CD8-positive, alpha-beta memory T cell (primary cell): Measurements from ENCODE around the gene THBD. TPM values are rescaled to one million over a fixed set of nuclear protein-coding genes. Genes with fewer than 3 reads are reported as not detected.
"Not testable (repeated sequence)": the region's sequence is repeated elsewhere in the genome, so short reads cannot be mapped to it uniquely, and the experiment has no call there.

Source experiments
- CTCF ChIA-PET: fragments of 350-600 bp; sonication (Branson Sonifier 250); formaldehyde crosslinking; loops from one replicate; lab custom pipeline; 2021; ENCODE audit warnings: antibody characterized with exemption; lab: Charles Lee
- POLR2A ChIA-PET: fragments of 350-600 bp; sonication (Branson Sonifier 250); formaldehyde crosslinking; loops from one replicate; lab custom pipeline; 2021; ENCODE audit warnings: antibody characterized with exemption; lab: Charles Lee
- DNase-seq, 5 donors: peaks; one replicate each; pipeline versions ENCODE4 v3.0.0 to v3.0.0-alpha.2; 2020 to 2022; ENCODE audit warnings: mixed read lengths in 1 of 5
- H3K27ac ChIP-seq: one replicate; pipeline ENCODE4 v1.7.0; 2013; ENCODE audit warnings: low read depth, mild to moderate bottlenecking, low read length, moderate library complexity
- H3K27me3 ChIP-seq: 2 replicates; pipeline ENCODE4 v1.7.0; 2013; ENCODE audit warnings: low read length, mild to moderate bottlenecking; ENCODE audit not compliant: insufficient read depth, poor library complexity, severe bottlenecking
- H3K36me3 ChIP-seq: 2 replicates; pipeline ENCODE4 v1.7.0; 2013; ENCODE audit warnings: mild to moderate bottlenecking, low read length, moderate library complexity; ENCODE audit not compliant: insufficient read depth
- H3K4me1 ChIP-seq: 2 replicates; pipeline ENCODE4 v1.7.0; 2013; ENCODE audit warnings: mild to moderate bottlenecking, low read length, moderate library complexity; ENCODE audit not compliant: insufficient read depth
- H3K4me3 ChIP-seq: 2 replicates; pipeline ENCODE4 v1.7.0; 2013; ENCODE audit warnings: mild to moderate bottlenecking, low read length
- H3K9me3 ChIP-seq: 2 replicates; pipeline ENCODE4 v1.7.0; 2013; ENCODE audit warnings: mild to moderate bottlenecking, low read length
- H3K27ac Mint-ChIP-seq, 8 donors: one replicate each; pipeline ENCODE4 v1.8.0; 2020 to 2021; ENCODE audit warnings: mixed read lengths in 8 of 8, mild to moderate bottlenecking in 6 of 8, inconsistent platforms in 3 of 8, moderate library complexity in 3 of 8
- H3K27me3 Mint-ChIP-seq, 2 donors: one replicate each; pipeline ENCODE4 v1.8.0; 2020 to 2021; ENCODE audit warnings: mixed read lengths in 2 of 2, mild to moderate bottlenecking in 1 of 2, moderate library complexity in 1 of 2
- H3K36me3 Mint-ChIP-seq, 3 donors: one replicate each; pipeline ENCODE4 v1.8.0; 2020 to 2021; ENCODE audit warnings: mixed read lengths in 3 of 3, inconsistent platforms in 1 of 3, mild to moderate bottlenecking in 1 of 3
- H3K4me1 Mint-ChIP-seq, 3 donors: one replicate each; pipeline ENCODE4 v1.8.0; 2020 to 2021; ENCODE audit warnings: mixed read lengths in 3 of 3, inconsistent platforms in 1 of 3, mild to moderate bottlenecking in 1 of 3
- H3K4me3 Mint-ChIP-seq, 7 donors: one replicate each; pipeline ENCODE4 v1.8.0; 2020 to 2021; ENCODE audit warnings: mixed read lengths in 7 of 7, mild to moderate bottlenecking in 6 of 7, moderate library complexity in 4 of 7, inconsistent platforms in 2 of 7
- H3K9me3 Mint-ChIP-seq, 5 donors: one replicate each; pipeline ENCODE4 v1.8.0; 2020 to 2022; ENCODE audit warnings: mixed read lengths in 5 of 5, mild to moderate bottlenecking in 3 of 5, moderate library complexity in 2 of 5, inconsistent platforms in 1 of 5
- polyA plus RNA-seq: library from polyadenylated mRNA; unstranded; fragments of 300-500 nt; fragmentation: Illumina TruSeq; gene quantifications from one replicate; pipeline ENCODE4 v1.2.3, GENCODE V29; 2021
- total RNA-seq, 2 experiments: library from RNA; stranded (reverse); gene quantifications; one replicate each; pipeline ENCODE4 v1.2.3, GENCODE V29; 2021

The THBD gene
- total and polyA plus RNA-seq, 3 experiments from 2014 or later: 0.13 to 0.31 TPM; not detected in 1

- no peaks in the 10 kb centered on the region for H3K4me1 Mint-ChIP-seq
- Histone ChIP-seq H3K27ac (no peak overlapping the region), H3K9me3 (no peaks in the 10 kb centered on the region), H3K4me3 (no peak overlapping the region), H3K4me1 (no peaks in the 10 kb centered on the region), H3K27me3 (no peaks in the 10 kb centered on the region), H3K36me3 (no peaks in the 10 kb centered on the region)
- H3K9me3 Mint-ChIP-seq: peaks cover 0 to 5% (median 0%) of the 10 kb centered on the region in 5 donors
- CTCF ChIA-PET: no interaction called here
- DNase-seq: no peak
- no peaks in the 10 kb centered on the region for H3K36me3 Mint-ChIP-seq
- POLR2A ChIA-PET: no interaction called here
- no peak overlapping the region for H3K4me3 Mint-ChIP-seq
- peaks cover 6 to 20% of the 10 kb centered on the region in 2 donors for H3K27me3 Mint-ChIP-seq
- H3K27ac Mint-ChIP-seq: no peak overlapping the region
These were observed 15.6 kb downstream of the THBD start for GRCh38 chr20:23033918-23034317.

GRCh38 chr20:23032750-23033078 lies 16.8 kb downstream of the THBD start:
- no peaks in the 10 kb centered on the region for H3K36me3 Mint-ChIP-seq
- H3K4me3 Mint-ChIP-seq: no peak overlapping the region
- CTCF ChIA-PET: no interaction called here
- H3K27ac Mint-ChIP-seq: no peak overlapping the region
- no peaks in the 10 kb centered on the region for H3K9me3 ChIP-seq
- peaks cover 0 to 5% (median 0%) of the 10 kb centered on the region in 5 donors for H3K9me3 Mint-ChIP-seq
- POLR2A ChIA-PET: no interaction called here
- H3K4me1 Mint-ChIP-seq: no peaks in the 10 kb centered on the region
- DNase-seq: no peak
- H3K4me3 ChIP-seq: no peak overlapping the region
- no peaks in the 10 kb centered on the region for H3K4me1 ChIP-seq
- no peaks in the 10 kb centered on the region for H3K36me3 ChIP-seq
- no peaks in the 10 kb centered on the region for H3K27me3 ChIP-seq
- H3K27ac ChIP-seq: no peak overlapping the region
- peaks cover 5 to 18% of the 10 kb centered on the region in 2 donors for H3K27me3 Mint-ChIP-seq

- no peaks in the 10 kb centered on the region for H3K27me3 ChIP-seq
- Mint-ChIP-seq H3K4me3 (no peak overlapping the region), H3K36me3 (no peaks in the 10 kb centered on the region), H3K9me3 (peaks cover 0 to 5% (median 0%) of the 10 kb centered on the region in 5 donors), H3K27ac (no peak overlapping the region), H3K27me3 (peaks cover 2 to 15% of the 10 kb centered on the region in 2 donors), H3K4me1 (no peaks in the 10 kb centered on the region)
- H3K4me3 ChIP-seq: no peak overlapping the region
- no peaks in the 10 kb centered on the region for H3K36me3 ChIP-seq
- H3K4me1 ChIP-seq: no peaks in the 10 kb centered on the region
- H3K27ac ChIP-seq: no peak overlapping the region
- ChIA-PET CTCF (no interaction called here), POLR2A (no interaction called here)
- DNase-seq: no peak
- H3K9me3 ChIP-seq: no peaks in the 10 kb centered on the region
These were observed 17.3 kb downstream of the THBD start for GRCh38 chr20:23032056-23032749.

GRCh38 chr20:23031346-23031745 lies 18.1 kb downstream of the THBD start:
- Mint-ChIP-seq H3K36me3 (no peaks in the 10 kb centered on the region), H3K9me3 (no peaks in the 10 kb centered on the region), H3K4me1 (no peaks in the 10 kb centered on the region), H3K27ac (no peak overlapping the region), H3K4me3 (no peak overlapping the region), H3K27me3 (peaks cover 2 to 10% of the 10 kb centered on the region in 2 donors)
- Histone ChIP-seq H3K9me3 (no peaks in the 10 kb centered on the region), H3K36me3 (no peaks in the 10 kb centered on the region), H3K4me3 (no peak overlapping the region), H3K4me1 (no peaks in the 10 kb centered on the region), H3K27me3 (no peaks in the 10 kb centered on the region), H3K27ac (no peak overlapping the region)
- CTCF ChIA-PET: no interaction called here
- POLR2A ChIA-PET: no interaction called here
- no peak for DNase-seq

- H3K36me3 Mint-ChIP-seq: no peaks in the 10 kb centered on the region
- POLR2A ChIA-PET: no interaction called here
These were observed 20.1 kb downstream of the THBD start for GRCh38 chr20:23029324-23029723.

GRCh38 chr20:23028392-23028791 lies 21.1 kb downstream of the THBD start:
- Histone ChIP-seq H3K9me3 (no peaks in the 10 kb centered on the region), H3K36me3 (no peaks in the 10 kb centered on the region), H3K27ac (no peak overlapping the region), H3K4me3 (no peak overlapping the region), H3K27me3 (no peaks in the 10 kb centered on the region), H3K4me1 (no peaks in the 10 kb centered on the region)
- Mint-ChIP-seq H3K9me3 (no peaks in the 10 kb centered on the region), H3K27me3 (peaks cover 7 to 9% of the 10 kb centered on the region in 2 donors), H3K4me3 (no peak overlapping the region), H3K27ac (no peak overlapping the region), H3K36me3 (no peaks in the 10 kb centered on the region), H3K4me1 (no peaks in the 10 kb centered on the region)
- POLR2A ChIA-PET: no interaction called here
- CTCF ChIA-PET: no interaction called here
- DNase-seq: no peak

More at GRCh38 chr20:23029324-23029723, 20.1 kb downstream of the THBD start:
- Mint-ChIP-seq H3K27me3 (peaks cover 4 to 10% of the 10 kb centered on the region in 2 donors), H3K4me1 (no peaks in the 10 kb centered on the region), H3K9me3 (no peaks in the 10 kb centered on the region), H3K4me3 (no peak overlapping the region), H3K27ac (no peak overlapping the region)
- Histone ChIP-seq H3K9me3 (no peaks in the 10 kb centered on the region), H3K4me1 (no peaks in the 10 kb centered on the region), H3K36me3 (no peaks in the 10 kb centered on the region), H3K27ac (no peak overlapping the region), H3K27me3 (no peaks in the 10 kb centered on the region), H3K4me3 (no peak overlapping the region)
- CTCF ChIA-PET: no interaction called here
- no peak for DNase-seq

- Histone ChIP-seq H3K27ac (no peak overlapping the region), H3K36me3 (no peaks in the 10 kb centered on the region), H3K9me3 (no peaks in the 10 kb centered on the region), H3K4me1 (no peaks in the 10 kb centered on the region), H3K27me3 (no peaks in the 10 kb centered on the region), H3K4me3 (no peak overlapping the region)
- no peak overlapping the region for H3K4me3 Mint-ChIP-seq
- no peaks in the 10 kb centered on the region for H3K36me3 Mint-ChIP-seq
- ChIA-PET CTCF (no interaction called here), POLR2A (no interaction called here)
- peaks cover 3 to 5% of the 10 kb centered on the region in 2 donors for H3K27me3 Mint-ChIP-seq
- DNase-seq: no peak
- H3K27ac Mint-ChIP-seq: no peak overlapping the region
- H3K9me3 Mint-ChIP-seq: no peaks in the 10 kb centered on the region
- no peaks in the 10 kb centered on the region for H3K4me1 Mint-ChIP-seq
These were observed 21.8 kb downstream of the THBD start for GRCh38 chr20:23027721-23028120.

- H3K27ac ChIP-seq, H3K27me3 ChIP-seq, H3K4me1 ChIP-seq, H3K4me3 Mint-ChIP-seq, H3K27me3 Mint-ChIP-seq, H3K9me3 Mint-ChIP-seq, H3K27ac Mint-ChIP-seq, POLR2A ChIA-PET, H3K9me3 ChIP-seq, CTCF ChIA-PET, H3K4me3 ChIP-seq, H3K36me3 ChIP-seq, H3K4me1 Mint-ChIP-seq, DNase-seq, H3K36me3 Mint-ChIP-seq: not testable (repeated sequence)
These were observed 24.0 kb downstream of the THBD start for GRCh38 chr20:23025503-23025902.
